ENCODE data around the gene YLPM1.

Gene YLPM1

DNA sequence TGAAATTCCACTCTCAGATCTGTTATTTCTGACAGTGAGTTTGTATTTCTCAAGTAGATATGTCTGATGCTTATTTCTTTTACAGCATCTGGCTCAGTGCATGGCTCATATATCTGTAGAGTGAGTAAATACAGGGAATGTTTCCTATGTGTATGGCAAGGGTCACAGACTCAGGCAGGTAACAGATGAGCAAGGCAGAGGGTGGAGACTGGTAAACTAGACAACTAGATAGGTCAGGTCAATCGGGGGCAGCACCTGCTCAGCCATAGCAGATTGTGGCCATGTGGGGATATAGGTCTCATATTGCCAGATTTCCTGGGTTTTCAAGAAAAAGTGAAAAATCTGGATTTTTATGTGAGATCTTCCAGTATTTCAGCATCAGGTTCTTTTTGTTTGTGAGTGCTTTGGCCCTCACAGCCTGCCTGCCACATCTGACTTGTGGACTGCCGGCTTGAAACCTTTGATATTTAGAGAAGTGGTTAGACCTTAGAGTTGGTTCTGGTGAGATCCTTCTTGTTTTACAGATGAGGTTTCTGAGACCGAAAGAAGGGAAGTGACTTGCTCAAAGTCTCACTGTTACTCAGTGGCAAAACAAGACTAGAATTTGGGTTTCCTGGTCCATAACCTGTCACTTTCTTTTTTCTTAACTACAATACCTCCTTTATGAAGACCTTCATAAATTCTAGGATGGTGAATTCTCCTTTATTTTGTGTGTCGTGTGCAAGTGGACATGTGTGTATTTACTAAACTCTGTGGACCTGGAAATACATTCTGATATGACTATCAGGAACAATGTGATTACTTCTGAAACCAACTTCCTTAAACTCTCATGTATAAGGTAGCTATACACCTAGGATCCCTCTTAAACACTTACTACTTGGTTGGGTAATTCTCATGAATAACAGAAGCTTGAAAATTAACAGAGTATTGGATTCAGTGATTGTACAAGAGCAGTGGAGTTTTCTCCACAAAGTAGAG, 78.4 kb downstream of the YLPM1 start:
- Histone ChIP-seq H3K27ac (ENCODE audit: low read depth, low read length, severe bottlenecking) (no peak overlapping the region), H3K4me1 (ENCODE audit: control insufficient read depth, insufficient read depth, low read length, poor library complexity, severe bottlenecking) (no peaks in the 10 kb centered on the region), H3K4me3 (ENCODE audit: extremely low read depth, insufficient read depth, low read length, poor library complexity, severe bottlenecking) (no peak overlapping the region), H3K9me3 (ENCODE audit: control insufficient read depth, low read length) (no peaks in the 10 kb centered on the region), H3K36me3 (ENCODE audit: control insufficient read depth, insufficient read depth, low read length) (peaks cover 15% of the 10 kb centered on the region)
- 97 to 100% methylated on average over 2 to 3 of the region's 4 CpGs for WGBS, 2 experiments (ENCODE audit: insufficient coverage in 2 of 2)

DNA sequence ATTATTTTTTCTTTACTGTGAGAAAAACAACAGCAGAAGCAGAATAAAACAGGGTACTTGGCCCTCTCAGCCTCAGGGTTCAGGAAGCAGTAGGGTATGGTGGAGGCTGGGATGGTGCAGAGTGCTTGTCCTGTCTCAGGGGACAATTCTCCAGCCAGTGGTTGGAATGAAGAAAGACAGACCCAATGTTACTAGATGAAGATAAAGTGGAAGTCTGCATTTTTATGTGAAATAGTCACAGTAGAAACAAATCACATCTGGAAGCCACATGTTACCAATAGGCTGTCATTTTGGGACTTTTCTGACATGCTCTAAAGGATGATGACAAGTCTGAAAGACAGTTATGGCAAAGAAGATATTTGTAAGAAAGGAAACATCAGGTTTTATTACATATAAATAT, 80.5 kb downstream of the YLPM1 start:
- no peak overlapping the region for H3K4me3 ChIP-seq (ENCODE audit: extremely low read depth, insufficient read depth, low read length, poor library complexity, severe bottlenecking)
- H3K9me3 ChIP-seq (ENCODE audit: control insufficient read depth, low read length) = no peaks in the 10 kb centered on the region
- no peak overlapping the region for H3K27ac ChIP-seq (ENCODE audit: low read depth, low read length, severe bottlenecking)

DNA sequence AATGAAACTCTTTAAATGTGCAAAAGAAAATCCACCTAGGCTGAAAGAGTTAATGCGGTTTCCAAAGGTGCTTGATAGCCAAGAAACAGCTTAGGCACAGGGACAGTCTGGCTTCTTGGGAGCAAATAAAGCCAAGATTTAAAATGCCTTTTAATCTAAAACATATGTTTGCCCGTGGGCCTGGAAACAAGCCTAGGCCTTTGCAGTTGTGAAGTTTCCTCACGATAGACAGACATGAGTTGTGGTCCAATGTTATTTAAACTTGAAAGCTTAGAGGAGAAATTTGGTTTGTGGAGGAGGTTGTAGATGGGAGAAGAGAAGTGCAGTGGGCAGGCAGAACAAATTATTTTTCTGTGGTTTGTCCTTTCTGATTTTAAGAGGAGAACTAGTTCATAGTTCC, 83.1 kb downstream of the YLPM1 start:
- Histone ChIP-seq H3K27ac (ENCODE audit: low read depth, low read length, severe bottlenecking) (no peak overlapping the region), H3K9me3 (ENCODE audit: control insufficient read depth, low read length) (no peaks in the 10 kb centered on the region), H3K36me3 (ENCODE audit: control insufficient read depth, insufficient read depth, low read length) (no peaks in the 10 kb centered on the region), H3K4me3 (ENCODE audit: extremely low read depth, insufficient read depth, low read length, poor library complexity, severe bottlenecking) (no peak overlapping the region), H3K4me1 (ENCODE audit: control insufficient read depth, insufficient read depth, low read length, poor library complexity, severe bottlenecking) (no peaks in the 10 kb centered on the region)
- WGBS, 2 experiments (ENCODE audit: insufficient coverage in 2 of 2) = 86 to 93% methylated on average over 2 of the region's 3 CpGs

More for the DNA sequence above, 80.5 kb downstream of the YLPM1 start:
- Histone ChIP-seq H3K36me3 (ENCODE audit: control insufficient read depth, insufficient read depth, low read length) (peaks cover 13% of the 10 kb centered on the region), H3K4me1 (ENCODE audit: control insufficient read depth, insufficient read depth, low read length, poor library complexity, severe bottlenecking) (no peaks in the 10 kb centered on the region)

DNA sequence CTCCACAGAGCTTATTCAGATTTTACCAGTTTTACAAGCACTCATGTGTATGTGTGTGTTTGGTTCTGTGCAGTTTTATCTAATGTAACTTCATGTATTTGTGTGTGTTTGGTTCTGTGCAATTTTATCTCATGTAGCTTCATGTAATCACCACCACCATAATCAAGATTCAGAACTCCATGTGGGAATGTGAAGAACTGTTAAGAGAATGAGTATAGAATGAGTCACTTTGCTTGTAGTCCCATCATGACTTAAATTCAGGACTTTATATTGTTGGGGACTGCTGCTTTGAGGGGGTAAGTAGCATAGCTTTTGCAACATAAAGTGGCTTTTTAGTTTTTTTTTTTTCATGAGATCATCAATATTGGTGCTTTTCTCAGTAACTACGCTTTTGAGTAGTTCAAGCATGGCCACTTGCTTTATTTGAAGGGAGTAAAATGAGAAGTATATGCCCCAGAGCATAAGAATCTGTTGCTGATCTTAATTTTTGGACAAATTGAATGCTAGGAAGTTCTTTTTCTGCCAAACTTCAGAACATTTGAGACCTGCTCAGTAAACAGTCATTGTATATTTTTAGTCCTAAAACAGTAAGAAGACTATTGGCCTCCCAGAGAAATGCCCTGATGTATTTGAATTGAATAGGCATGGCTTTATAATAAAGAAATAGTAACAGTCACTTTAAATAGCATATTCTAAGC, 84.0 kb downstream of the YLPM1 start:
- Histone ChIP-seq H3K4me3 (ENCODE audit: extremely low read depth, insufficient read depth, low read length, poor library complexity, severe bottlenecking) (no peak overlapping the region), H3K9me3 (ENCODE audit: control insufficient read depth, low read length) (no peaks in the 10 kb centered on the region), H3K36me3 (ENCODE audit: control insufficient read depth, insufficient read depth, low read length) (no peaks in the 10 kb centered on the region), H3K4me1 (ENCODE audit: control insufficient read depth, insufficient read depth, low read length, poor library complexity, severe bottlenecking) (no peaks in the 10 kb centered on the region), H3K27ac (ENCODE audit: low read depth, low read length, severe bottlenecking) (no peak overlapping the region)
- 91% methylated on average over 1 of the region's 1 CpG; no CpG with 5 or more reads in 1 of the 2 experiments for WGBS, 2 experiments (ENCODE audit: insufficient coverage in 2 of 2)

DNA sequence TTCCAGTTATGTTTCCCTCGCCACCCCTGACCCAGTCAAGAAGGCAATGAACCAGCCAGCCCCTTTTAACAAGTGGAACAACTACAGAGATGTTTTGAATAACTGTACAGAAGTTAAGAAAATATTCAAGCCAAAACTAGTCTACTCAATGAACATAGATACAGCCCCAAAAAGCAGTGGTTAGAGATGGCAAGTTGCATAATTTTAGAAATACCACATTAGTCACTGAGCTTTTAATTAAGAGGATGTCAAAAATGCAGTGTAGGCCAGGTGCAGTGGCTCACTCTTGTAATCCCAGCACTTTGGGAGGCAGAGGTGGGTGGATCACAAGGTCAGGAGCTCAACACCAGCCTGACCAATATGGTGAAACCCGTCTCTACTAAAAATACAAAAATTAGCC, 85.7 kb downstream of the YLPM1 start:
- no peak overlapping the region for H3K27ac ChIP-seq (ENCODE audit: low read depth, low read length, severe bottlenecking)
- 67 to 100% methylated on average over 1 of the region's 2 CpGs for WGBS, 2 experiments (ENCODE audit: insufficient coverage in 2 of 2)

DNA sequence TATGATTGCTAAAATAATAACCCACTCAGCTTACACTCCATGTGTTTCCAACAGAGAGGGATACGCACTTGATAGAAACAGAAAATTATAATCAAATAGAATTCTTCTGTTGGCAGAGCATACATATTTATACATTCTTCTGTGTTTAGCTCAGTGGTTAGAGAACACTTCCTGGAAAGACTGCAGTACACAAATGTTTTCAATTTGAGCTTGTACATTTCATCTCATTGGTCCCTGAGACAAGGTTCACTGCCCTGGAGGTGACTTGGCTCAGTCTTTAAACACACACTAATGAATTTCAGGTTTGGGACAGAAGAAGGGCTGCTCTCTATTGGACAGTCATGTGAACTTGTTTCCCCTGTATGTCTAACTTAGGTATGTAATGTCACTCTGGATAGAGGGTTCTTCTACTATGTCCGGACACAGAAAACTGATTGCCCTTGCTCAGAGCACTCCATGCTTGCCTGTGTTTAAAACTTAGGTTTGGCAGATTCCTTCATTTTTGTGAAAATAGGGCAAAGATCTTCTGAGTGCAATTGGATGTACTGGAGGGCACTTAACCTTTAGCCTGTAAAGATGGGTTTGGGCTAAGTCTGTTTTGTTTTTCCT, 89.9 kb downstream of the YLPM1 start:
- H3K27ac ChIP-seq (ENCODE audit: low read depth, low read length, severe bottlenecking) = no peak overlapping the region
- no peaks in the 10 kb centered on the region for H3K4me1 ChIP-seq (ENCODE audit: control insufficient read depth, insufficient read depth, low read length, poor library complexity, severe bottlenecking)
- no peak overlapping the region for H3K4me3 ChIP-seq (ENCODE audit: extremely low read depth, insufficient read depth, low read length, poor library complexity, severe bottlenecking)
- no peaks in the 10 kb centered on the region for H3K9me3 ChIP-seq (ENCODE audit: control insufficient read depth, low read length)
- WGBS, 2 experiments (ENCODE audit: insufficient coverage in 2 of 2) = no CpG with 5 or more reads among the region's 2 CpGs
- no peaks in the 10 kb centered on the region for H3K36me3 ChIP-seq (ENCODE audit: control insufficient read depth, insufficient read depth, low read length)

More for the DNA sequence above, 85.7 kb downstream of the YLPM1 start:
- H3K9me3 ChIP-seq (ENCODE audit: control insufficient read depth, low read length) = no peaks in the 10 kb centered on the region
- H3K36me3 ChIP-seq (ENCODE audit: control insufficient read depth, insufficient read depth, low read length) = no peaks in the 10 kb centered on the region
- no peaks in the 10 kb centered on the region for H3K4me1 ChIP-seq (ENCODE audit: control insufficient read depth, insufficient read depth, low read length, poor library complexity, severe bottlenecking)
- H3K4me3 ChIP-seq (ENCODE audit: extremely low read depth, insufficient read depth, low read length, poor library complexity, severe bottlenecking) = no peak overlapping the region

DNA sequence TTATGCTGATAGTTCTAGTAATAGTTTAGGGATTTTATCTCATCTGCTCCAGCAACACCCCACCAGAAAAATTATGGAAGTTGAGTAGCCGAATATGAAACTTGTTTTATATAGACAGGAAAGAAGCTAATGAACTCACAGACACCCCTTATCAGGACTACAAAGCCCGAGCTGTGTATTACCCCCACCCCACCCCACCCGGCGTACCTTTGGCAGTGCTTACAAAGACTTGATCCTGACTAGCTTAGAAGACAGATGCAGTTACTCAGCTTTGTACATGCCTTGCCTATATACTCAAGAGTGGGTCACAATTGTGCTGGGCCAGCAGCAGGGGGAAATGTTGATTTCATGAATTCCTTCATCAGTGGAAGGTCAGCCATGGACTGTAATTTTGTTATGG, 90.5 kb downstream of the YLPM1 start:
- no peak overlapping the region for H3K4me3 ChIP-seq (ENCODE audit: extremely low read depth, insufficient read depth, low read length, poor library complexity, severe bottlenecking)
- no peaks in the 10 kb centered on the region for H3K9me3 ChIP-seq (ENCODE audit: control insufficient read depth, low read length)
- WGBS, 2 experiments (ENCODE audit: insufficient coverage in 2 of 2) = no CpG with 5 or more reads among the region's 4 CpGs
- no peak overlapping the region for H3K27ac ChIP-seq (ENCODE audit: low read depth, low read length, severe bottlenecking)
- no peaks in the 10 kb centered on the region for H3K36me3 ChIP-seq (ENCODE audit: control insufficient read depth, insufficient read depth, low read length)
- no peaks in the 10 kb centered on the region for H3K4me1 ChIP-seq (ENCODE audit: control insufficient read depth, insufficient read depth, low read length, poor library complexity, severe bottlenecking)

DNA sequence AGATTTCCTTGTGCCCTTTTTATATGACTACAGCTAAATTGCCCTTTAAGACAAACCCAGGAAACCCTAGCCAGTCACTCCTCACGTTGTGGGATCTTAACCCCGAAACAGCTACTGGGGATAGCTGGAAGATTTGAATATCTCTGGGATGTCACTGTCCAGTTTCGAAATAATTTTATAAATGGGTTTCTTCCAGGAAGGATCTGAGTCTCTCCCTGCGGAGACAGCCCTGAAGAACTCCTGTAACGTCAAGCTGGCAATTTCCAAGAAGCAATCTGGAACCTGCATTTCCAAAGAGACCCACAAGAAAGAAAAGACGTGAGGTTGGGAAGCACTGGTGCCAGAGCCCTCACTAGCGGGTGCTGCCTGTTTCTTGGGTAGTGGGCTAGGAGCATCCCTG, 91.9 kb downstream of the YLPM1 start:
- no peak overlapping the region for H3K27ac ChIP-seq (ENCODE audit: low read depth, low read length, severe bottlenecking)
- H3K4me3 ChIP-seq (ENCODE audit: extremely low read depth, insufficient read depth, low read length, poor library complexity, severe bottlenecking) = no peak overlapping the region
- H3K9me3 ChIP-seq (ENCODE audit: control insufficient read depth, low read length) = no peaks in the 10 kb centered on the region
- WGBS, 2 experiments (ENCODE audit: insufficient coverage in 2 of 2) = 90 to 93% methylated on average over 6 to 7 of the region's 7 CpGs
- no peaks in the 10 kb centered on the region for H3K36me3 ChIP-seq (ENCODE audit: control insufficient read depth, insufficient read depth, low read length)
- H3K4me1 ChIP-seq (ENCODE audit: control insufficient read depth, insufficient read depth, low read length, poor library complexity, severe bottlenecking) = no peaks in the 10 kb centered on the region

DNA sequence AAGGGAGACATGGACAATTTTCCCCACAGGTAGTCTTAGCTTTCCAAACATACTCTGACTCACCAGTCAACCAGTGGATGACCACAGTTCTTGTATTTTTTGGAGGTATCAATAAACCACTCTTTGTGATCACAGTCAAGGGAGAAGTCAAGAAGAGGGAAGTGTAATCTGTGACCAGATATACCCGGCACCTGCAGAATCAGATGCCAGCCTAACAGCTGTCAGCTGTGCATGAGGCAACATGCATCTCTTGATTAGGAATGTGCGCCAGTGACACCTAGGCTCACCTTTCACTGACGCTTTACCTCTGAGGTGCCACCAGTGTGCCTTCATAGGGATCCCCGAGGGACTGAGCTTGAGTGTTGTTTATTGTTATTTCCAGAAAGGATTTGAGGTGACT, 92.8 kb downstream of the YLPM1 start:
- Histone ChIP-seq H3K4me1 (ENCODE audit: control insufficient read depth, insufficient read depth, low read length, poor library complexity, severe bottlenecking) (no peaks in the 10 kb centered on the region), H3K27ac (ENCODE audit: low read depth, low read length, severe bottlenecking) (no peak overlapping the region), H3K36me3 (ENCODE audit: control insufficient read depth, insufficient read depth, low read length) (no peaks in the 10 kb centered on the region), H3K4me3 (ENCODE audit: extremely low read depth, insufficient read depth, low read length, poor library complexity, severe bottlenecking) (no peak overlapping the region), H3K9me3 (ENCODE audit: control insufficient read depth, low read length) (no peaks in the 10 kb centered on the region)
- 50 to 61% methylated on average over 2 to 3 of the region's 4 CpGs for WGBS, 2 experiments (ENCODE audit: insufficient coverage in 2 of 2)

DNA sequence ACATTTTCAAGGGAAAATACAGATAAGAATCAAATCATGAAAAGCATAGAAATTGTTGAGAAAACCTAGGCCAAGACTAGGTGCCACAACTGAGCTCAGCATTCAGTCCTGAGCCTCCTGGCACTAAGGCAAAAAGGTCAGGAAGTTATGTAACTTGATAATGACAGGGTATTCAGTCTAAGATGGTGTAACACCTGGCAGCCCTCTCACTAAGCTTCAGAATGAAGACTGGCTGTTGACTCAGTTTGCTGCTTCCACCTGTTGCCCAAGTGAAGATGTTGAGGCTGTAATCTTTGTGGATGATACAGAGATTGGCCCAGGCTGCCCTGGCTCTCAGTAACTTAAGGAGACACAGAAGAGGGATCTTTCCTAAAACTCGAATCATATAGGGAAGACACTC, 93.2 kb downstream of the YLPM1 start:
- Histone ChIP-seq H3K4me1 (ENCODE audit: control insufficient read depth, insufficient read depth, low read length, poor library complexity, severe bottlenecking) (no peaks in the 10 kb centered on the region), H3K4me3 (ENCODE audit: extremely low read depth, insufficient read depth, low read length, poor library complexity, severe bottlenecking) (no peak overlapping the region), H3K9me3 (ENCODE audit: control insufficient read depth, low read length) (no peaks in the 10 kb centered on the region), H3K36me3 (ENCODE audit: control insufficient read depth, insufficient read depth, low read length) (no peaks in the 10 kb centered on the region), H3K27ac (ENCODE audit: low read depth, low read length, severe bottlenecking) (no peak overlapping the region)
- WGBS, 2 experiments (ENCODE audit: insufficient coverage in 2 of 2) = 80 to 83% methylated on average over 1 of the region's 1 CpG
